Pancreas (tissue), 10 donors: ENCODE data around the gene NATD1. TPM values are rescaled to one million over a fixed set of nuclear protein-coding genes. Genes with fewer than 3 reads are reported as not detected.

Experiments used
- ATAC-seq, 4 donors: fragments of 200-7000 bp; cut with Tn5 transposase; one replicate each; pipeline versions ENCODE4 v1.8.0 to v1.9.1; 2020; ENCODE audit warnings: mild to moderate bottlenecking in 4 of 4, moderate library complexity in 4 of 4
- DNase-seq, 6 donors: peaks; one replicate each; pipeline ENCODE4 v3.0.0-alpha.2; 2020
- FAIRE-seq: peaks from 2 replicates; lab custom pipeline; 2012; peaks lifted over from hg19 to GRCh38; lab: Jason Lieb, UNC
- H3K27ac ChIP-seq, 4 donors: fragments of 200-600 bp; sonication (generic); 1 replicate in 3 of 4; 2 replicates in 1 of 4; pipeline versions ENCODE4 v1.5.0 to v1.8.0; 2020
- H3K27me3 ChIP-seq, 4 donors: fragments of 200-600 bp; one replicate each; pipeline ENCODE4 v1.8.0; 2021
- H3K36me3 ChIP-seq, 3 donors: fragments of 200-600 bp; sonication (generic) in 1 of 3; one replicate each; pipeline versions ENCODE4 v1.5.0 to v1.8.0; 2020 to 2021
- H3K4me1 ChIP-seq, 3 donors: fragments of 200-600 bp; one replicate each; pipeline ENCODE4 v1.8.0; 2021
- H3K4me3 ChIP-seq, 4 donors: fragments of 200-600 bp; sonication (generic) in 2 of 4; one replicate each; pipeline versions ENCODE4 v1.5.0 to v1.8.0; 2020 to 2021
- H3K9me3 ChIP-seq, 4 donors: fragments of 200-600 bp; one replicate each; pipeline ENCODE4 v1.8.0; 2021
- WGBS, 2 donors: extraction: QIAGEN DNeasy Blood & Tissue Kit; methylation state at CpG; one replicate each; pipeline ENCODE4 v1.1.7; 2013; 5-methylcytosine and 5-hydroxymethylcytosine counted together
- intact Hi-C, 3 donors: fragments of 100-400 bp; cut with DNase I; formaldehyde crosslinking; loops; one replicate each; pipeline versions ENCODE4 v1.11.1 to v1.14.2; 2022
- polyA plus RNA-seq, 2 donors: library from polyadenylated mRNA; stranded (reverse); fragments of 200-250 nt; gene quantifications; one replicate each; pipeline ENCODE4 v1.2.3, GENCODE V29; 2013
- total RNA-seq, 6 donors: library from RNA; stranded (reverse); fragmentation: NEBNext Ultra II Directional in 4 of 6; extraction: Animal tissue kit (Norgen Biotek cat#: 25700) in 4 of 6; gene quantifications; one replicate each; pipeline versions ENCODE4 v1.2.1 to v1.2.4, GENCODE V29; 2021 to 2023
- TF ChIP-seq, protein P1 (sequence below), 4 donors: fragments of 200-600 bp; sonication (generic) in 3 of 4; IDR thresholded peaks; one replicate each; pipeline versions ENCODE4 v1.5.0 to v1.8.0; 2021; ENCODE audit warnings: antibody characterized with exemption in 4 of 4
- donor health status: healthy with polysubstance abuse.
- donor health status: DM: no; HTN: no; CAD: no; lungs with moderate emphysema.
- donor health status: DM: no; HTN: no; CAD: no.
- donor health status: control.
- donor health status: control.
- donor health status: Bipolar disorder and iron deficiency.
- donor health status: DM: yes; HTN: yes; CAD: no.
- donor health status: DM: no; HTN: no; CAD: no.
- donor health status: DM: no; HTN: no; CAD: no.
- donor health status: DM: yes; HTN: yes; CAD: no.

Gene NATD1
- total and polyA plus RNA-seq, 8 donors = 2.3 to 8.3 (median 4.2) TPM

GRCh38 chr17:21199856-21200255, 53.4 kb downstream of the NATD1 start:
- 86 to 89% methylated on average over 10 of the region's 10 CpGs for WGBS, 2 donors
- no peak for ATAC-seq
- Histone ChIP-seq H3K4me1 (no peaks in the 10 kb centered on the region), H3K27ac (no peak overlapping the region), H3K4me3 (no peak overlapping the region), H3K27me3 (no peaks in the 10 kb centered on the region), H3K9me3 (no peaks in the 10 kb centered on the region), H3K36me3 (peaks cover 0 to 13% (median 12%) of the 10 kb centered on the region in 3 donors)
- FAIRE-seq = no peak
- DNase-seq = no peak
- TF ChIP-seq, protein P1, sequence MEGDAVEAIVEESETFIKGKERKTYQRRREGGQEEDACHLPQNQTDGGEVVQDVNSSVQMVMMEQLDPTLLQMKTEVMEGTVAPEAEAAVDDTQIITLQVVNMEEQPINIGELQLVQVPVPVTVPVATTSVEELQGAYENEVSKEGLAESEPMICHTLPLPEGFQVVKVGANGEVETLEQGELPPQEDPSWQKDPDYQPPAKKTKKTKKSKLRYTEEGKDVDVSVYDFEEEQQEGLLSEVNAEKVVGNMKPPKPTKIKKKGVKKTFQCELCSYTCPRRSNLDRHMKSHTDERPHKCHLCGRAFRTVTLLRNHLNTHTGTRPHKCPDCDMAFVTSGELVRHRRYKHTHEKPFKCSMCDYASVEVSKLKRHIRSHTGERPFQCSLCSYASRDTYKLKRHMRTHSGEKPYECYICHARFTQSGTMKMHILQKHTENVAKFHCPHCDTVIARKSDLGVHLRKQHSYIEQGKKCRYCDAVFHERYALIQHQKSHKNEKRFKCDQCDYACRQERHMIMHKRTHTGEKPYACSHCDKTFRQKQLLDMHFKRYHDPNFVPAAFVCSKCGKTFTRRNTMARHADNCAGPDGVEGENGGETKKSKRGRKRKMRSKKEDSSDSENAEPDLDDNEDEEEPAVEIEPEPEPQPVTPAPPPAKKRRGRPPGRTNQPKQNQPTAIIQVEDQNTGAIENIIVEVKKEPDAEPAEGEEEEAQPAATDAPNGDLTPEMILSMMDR (IDR thresholded peaks at IDR 0.05) = no peak
- intact Hi-C loops = no loop called here

DNA sequence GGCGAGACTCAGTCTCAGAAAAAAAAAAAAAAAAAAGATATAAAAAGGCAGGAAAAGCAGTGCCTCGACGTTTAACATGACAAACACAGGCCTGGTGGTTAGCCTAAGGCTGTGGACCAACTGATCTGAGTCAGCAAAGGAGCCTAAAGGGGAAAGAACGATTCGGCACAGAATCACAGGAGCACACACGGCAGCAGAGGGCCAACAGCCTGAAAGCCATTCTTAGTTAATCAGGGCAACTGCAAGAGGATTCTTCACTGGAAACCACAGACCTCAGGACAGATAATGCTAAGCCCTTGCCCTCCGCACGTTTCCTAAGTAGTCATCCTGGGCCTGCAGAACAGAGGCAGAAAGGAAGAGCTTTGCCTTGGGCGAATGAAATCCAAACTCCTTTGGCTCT, 53.9 kb downstream of the NATD1 start:
- Histone ChIP-seq H3K4me1 (no peaks in the 10 kb centered on the region), H3K27me3 (no peaks in the 10 kb centered on the region), H3K4me3 (no peak overlapping the region), H3K36me3 (peaks cover 0 to 13% (median 12%) of the 10 kb centered on the region in 3 donors), H3K9me3 (no peaks in the 10 kb centered on the region), H3K27ac (no peak overlapping the region)
- peak in 3 of 4 donors; percentile 5 to 51 (median 25) for ATAC-seq
- intact Hi-C loops = no loop called here
- TF ChIP-seq, protein P1 (IDR thresholded peaks at IDR 0.05) = no peak
- no peak for DNase-seq
- no peak for FAIRE-seq
- 78 to 82% methylated on average over 9 of the region's 9 CpGs for WGBS, 2 donors

DNA sequence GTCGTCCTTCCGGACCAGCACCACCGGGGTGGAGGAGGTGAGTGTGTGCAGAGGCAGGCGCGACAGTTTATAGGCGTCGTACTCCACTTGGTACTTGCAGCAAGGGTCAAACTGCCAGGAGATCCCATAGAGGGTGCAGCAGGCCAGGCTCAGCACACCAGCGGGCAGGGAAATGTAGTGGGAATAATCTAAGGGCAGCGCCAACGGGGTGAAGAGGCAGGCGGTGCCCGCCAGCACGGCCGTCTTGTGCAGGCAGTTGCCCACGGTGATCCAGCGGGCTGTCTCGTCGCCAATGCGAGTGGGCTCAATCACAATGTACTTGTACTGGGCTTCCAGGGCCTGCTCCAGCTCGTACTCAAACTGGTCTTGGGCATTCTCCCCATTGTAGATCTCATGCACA, 54.8 kb downstream of the NATD1 start:
- intact Hi-C loops = no loop called here
- Histone ChIP-seq H3K27me3 (no peaks in the 10 kb centered on the region), H3K27ac (no peak overlapping the region), H3K36me3 (peaks cover 0 to 13% (median 12%) of the 10 kb centered on the region in 3 donors), H3K4me1 (no peaks in the 10 kb centered on the region), H3K9me3 (no peaks in the 10 kb centered on the region), H3K4me3 (no peak overlapping the region)
- TF ChIP-seq, protein P1 (IDR thresholded peaks at IDR 0.05) = no peak
- WGBS, 2 donors = 97% methylated on average over 20 of the region's 20 CpGs
- no peak for FAIRE-seq
- no peak for DNase-seq
- ATAC-seq = no peak

DNA sequence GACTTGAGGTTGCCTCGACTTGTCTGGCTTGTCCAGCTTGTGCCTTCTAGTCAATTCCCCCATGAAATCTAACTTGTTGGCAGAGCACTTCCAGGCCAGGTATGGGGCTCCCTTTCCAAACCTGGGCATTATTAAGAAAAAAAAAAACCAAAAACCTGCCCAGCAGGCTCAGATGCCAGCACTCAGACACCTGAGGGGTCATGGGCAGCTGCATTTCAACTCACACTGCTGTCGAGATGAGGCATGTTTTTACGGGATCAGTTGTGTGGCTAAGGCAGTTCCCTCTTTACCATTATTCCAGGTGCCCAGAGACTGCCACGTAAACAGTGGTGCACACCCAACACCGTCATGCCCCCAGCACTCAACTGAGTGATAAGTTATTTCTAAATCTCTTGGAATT, 57.1 kb downstream of the NATD1 start:
- Histone ChIP-seq H3K9me3 (no peaks in the 10 kb centered on the region), H3K27me3 (no peaks in the 10 kb centered on the region), H3K36me3 (peaks cover 0 to 13% (median 12%) of the 10 kb centered on the region in 3 donors), H3K4me3 (no peak overlapping the region), H3K27ac (no peak overlapping the region), H3K4me1 (no peaks in the 10 kb centered on the region)
- intact Hi-C loops = no loop called here
- DNase-seq (no peak), FAIRE-seq (no peak), ATAC-seq (no peak)
- WGBS, 2 donors = 80 to 85% methylated on average over 5 of the region's 5 CpGs
- TF ChIP-seq, protein P1 (IDR thresholded peaks at IDR 0.05) = no peak

DNA sequence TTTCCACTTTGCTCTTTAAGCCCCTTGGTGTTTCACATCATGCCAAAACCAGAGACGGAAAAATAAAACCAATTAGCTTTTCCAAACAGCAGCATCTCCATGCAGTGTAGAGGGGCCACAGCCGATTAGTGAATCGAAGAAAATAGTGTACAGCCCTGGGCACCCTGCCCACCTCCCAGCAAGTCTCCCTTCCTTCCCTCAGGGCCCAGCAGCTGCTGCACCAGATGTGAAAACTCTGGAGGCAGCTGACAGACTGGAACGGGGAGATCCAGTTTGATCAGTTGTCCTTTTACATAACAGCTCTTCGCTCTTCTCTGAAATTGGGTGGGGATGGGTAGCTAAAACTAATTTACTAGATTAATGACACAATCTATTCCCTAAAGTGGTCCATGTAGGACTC, 58.5 kb downstream of the NATD1 start:
- TF ChIP-seq, protein P1 (IDR thresholded peaks at IDR 0.05) = no peak
- Histone ChIP-seq H3K4me3 (no peak overlapping the region), H3K36me3 (peaks cover 0 to 13% (median 12%) of the 10 kb centered on the region in 3 donors), H3K9me3 (no peaks in the 10 kb centered on the region), H3K27me3 (no peaks in the 10 kb centered on the region), H3K27ac (no peak overlapping the region), H3K4me1 (no peaks in the 10 kb centered on the region)
- WGBS, 2 donors = 80 to 87% methylated on average over 5 of the region's 5 CpGs
- DNase-seq (no peak), FAIRE-seq (no peak), ATAC-seq (peak in 1 of 4 donors; percentile 7)
- intact Hi-C loops = no loop called here
